DND-41 (cell line): Measurements from ENCODE around the gene GRAMD4.
A peak's percentile ranks its signal among the peaks of the same experiment; 100 is the strongest.

ENCODE experiments used
- ATAC-seq: fragments of 200-7000 bp; cut with Tn5 transposase; 3 replicates; pipeline ENCODE4 v1.9.1; 2021; ENCODE audit warnings: low read depth; ENCODE audit not compliant: insufficient read depth
- DNase-seq: peaks from one replicate; pipeline ENCODE4 v3.0.0-alpha.2; 2020
- H2AFZ ChIP-seq: 2 replicates; pipeline ENCODE4 v1.6.0; 2012; ENCODE audit warnings: low read depth, low read length
- H3K27ac ChIP-seq: 2 replicates; pipeline ENCODE4 v1.5.1; 2012; ENCODE audit warnings: low read length, inconsistent platforms
- H3K27me3 ChIP-seq: fragments of 200-600 bp; sonication (generic); 2 replicates; pipeline ENCODE4 v1.6.0; 2012; ENCODE audit warnings: low read length, mild to moderate bottlenecking, inconsistent platforms; ENCODE audit not compliant: insufficient read depth, poor library complexity
- H3K36me3 ChIP-seq: 2 replicates; pipeline ENCODE4 v1.5.1; 2012; ENCODE audit warnings: low read length, inconsistent platforms; ENCODE audit not compliant: insufficient read depth
- H3K4me1 ChIP-seq: 2 replicates; pipeline ENCODE4 v1.5.1; 2012; ENCODE audit warnings: mild to moderate bottlenecking, low read length; ENCODE audit not compliant: insufficient read depth
- H3K4me2 ChIP-seq: 2 replicates; pipeline ENCODE4 v1.6.0; 2012; ENCODE audit warnings: mild to moderate bottlenecking, moderate library complexity, low read length, inconsistent platforms; ENCODE audit not compliant: insufficient read depth
- H3K4me3 ChIP-seq, 2 experiments: fragments of 200-600 bp in 1 of 2; shearing (Covaris generic) in 1 of 2; 2 replicates each; pipeline ENCODE4 v1.5.1; 2012 to 2016; ENCODE audit warnings: inconsistent platforms in 2 of 2, low read length in 2 of 2, mild to moderate bottlenecking in 2 of 2, low read depth in 1 of 2, moderate library complexity in 1 of 2
- H3K79me2 ChIP-seq: 2 replicates; pipeline ENCODE4 v1.6.0; 2012; ENCODE audit warnings: low read length, inconsistent platforms; ENCODE audit not compliant: insufficient read depth
- H3K9ac ChIP-seq: 2 replicates; pipeline ENCODE4 v1.6.0; 2012; ENCODE audit warnings: low read depth, mild to moderate bottlenecking, inconsistent platforms, low read length, moderate library complexity
- H3K9me3 ChIP-seq: 2 replicates; pipeline ENCODE4 v1.5.1; 2012; ENCODE audit warnings: low read length, moderate library complexity, mild to moderate bottlenecking, inconsistent platforms; ENCODE audit not compliant: insufficient read depth, severe bottlenecking
- H4K20me1 ChIP-seq: 2 replicates; pipeline ENCODE4 v1.6.0; 2012; ENCODE audit warnings: low read length; ENCODE audit not compliant: insufficient read depth
- CTCF ChIP-seq: IDR thresholded peaks from 2 replicates; pipeline ENCODE4 v1.5.1; 2012; ENCODE audit warnings: borderline replicate concordance, low read length, moderate library complexity, mild to moderate bottlenecking; ENCODE audit not compliant: poor library complexity, severe bottlenecking; ENCODE audit errors: extremely low read depth
- EZH2 ChIP-seq: IDR thresholded peaks from 3 replicates; pipeline ENCODE4 v1.6.1; 2012; ENCODE audit warnings: borderline replicate concordance, low read depth, mild to moderate bottlenecking, moderate library complexity, low read length, inconsistent platforms; ENCODE audit not compliant: severe bottlenecking

The GRAMD4 gene

GRCh38 chr22:46651316-46651715, 31.1 kb downstream of the GRAMD4 start:
- ATAC-seq (no peak), DNase-seq (no peak)
- Histone ChIP-seq H3K27ac (0 out of 2 replicates have a peak overlapping the region, but pooled peaks have one; percentile 45), H2AFZ (no peak overlapping the region), H3K36me3 (peaks cover 92% of the 10 kb centered on the region), H3K27me3 (no peaks in the 10 kb centered on the region), H3K4me1 (no peaks in the 10 kb centered on the region), H3K9me3 (no peaks in the 10 kb centered on the region), H3K79me2 (peaks cover 98% of the 10 kb centered on the region), H3K9ac (no peak overlapping the region), H3K4me2 (no peak overlapping the region), H3K4me3 (no peak overlapping the region), H4K20me1 (peaks cover 97% of the 10 kb centered on the region)
- TF ChIP-seq EZH2 (no peak), CTCF (no peak)

- H3K36me3 ChIP-seq, result peaks cover 92% of the 10 kb centered on the region
- no peak overlapping the region for H2AFZ ChIP-seq
- peak overlapping the region; percentile 45; the same call in 1 of the 2 replicates for H3K27ac ChIP-seq
- DNase-seq, result no peak
- H3K4me2 ChIP-seq, result no peak overlapping the region
- ATAC-seq, result no peak
- H3K4me1 ChIP-seq, result no peaks in the 10 kb centered on the region
- TF ChIP-seq EZH2 (no peak), CTCF (no peak)
- H3K79me2 ChIP-seq, result peaks cover 98% of the 10 kb centered on the region
- H3K9ac ChIP-seq, result no peak overlapping the region
- no peaks in the 10 kb centered on the region for H3K27me3 ChIP-seq
- H3K4me3 ChIP-seq, result no peak overlapping the region
- no peaks in the 10 kb centered on the region for H3K9me3 ChIP-seq
- H4K20me1 ChIP-seq, result peaks cover 98% of the 10 kb centered on the region
These were observed 32.1 kb downstream of the GRAMD4 start for GRCh38 chr22:46652081-46652846.

- no peak overlapping the region for H2AFZ ChIP-seq
- H3K9ac ChIP-seq, result no peak overlapping the region
- no peaks in the 10 kb centered on the region for H3K9me3 ChIP-seq
- no peak for TF ChIP-seq EZH2
- no peak for TF ChIP-seq CTCF
- H3K36me3 ChIP-seq, result peaks cover 92% of the 10 kb centered on the region
- H3K4me3 ChIP-seq, result no peak overlapping the region
- no peaks in the 10 kb centered on the region for H3K27me3 ChIP-seq
- no peak overlapping the region for H3K4me2 ChIP-seq
- H3K4me1 ChIP-seq, result no peaks in the 10 kb centered on the region
- peaks cover 98% of the 10 kb centered on the region for H3K79me2 ChIP-seq
- peaks cover 97% of the 10 kb centered on the region for H4K20me1 ChIP-seq
- DNase-seq (no peak), ATAC-seq (no peak)
- H3K27ac ChIP-seq, result 0 out of 2 replicates have a peak overlapping the region, but pooled peaks have one; percentile 19
These were observed 32.7 kb downstream of the GRAMD4 start for GRCh38 chr22:46652847-46653331.
